SH-SY5Y (cell line): ENCODE measurements around the gene ITPR2.

ENCODE experiments used
- GATA2 ChIP-seq: IDR thresholded peaks from 2 replicates; pipeline ENCODE4 v1.6.1; 2011; ENCODE audit warnings: mild to moderate bottlenecking, low read depth, low read length
- GATA3 ChIP-seq: IDR thresholded peaks from 2 replicates; pipeline ENCODE4 v1.6.1; 2011; ENCODE audit warnings: low read depth, mild to moderate bottlenecking, low read length, moderate library complexity

DNA sequence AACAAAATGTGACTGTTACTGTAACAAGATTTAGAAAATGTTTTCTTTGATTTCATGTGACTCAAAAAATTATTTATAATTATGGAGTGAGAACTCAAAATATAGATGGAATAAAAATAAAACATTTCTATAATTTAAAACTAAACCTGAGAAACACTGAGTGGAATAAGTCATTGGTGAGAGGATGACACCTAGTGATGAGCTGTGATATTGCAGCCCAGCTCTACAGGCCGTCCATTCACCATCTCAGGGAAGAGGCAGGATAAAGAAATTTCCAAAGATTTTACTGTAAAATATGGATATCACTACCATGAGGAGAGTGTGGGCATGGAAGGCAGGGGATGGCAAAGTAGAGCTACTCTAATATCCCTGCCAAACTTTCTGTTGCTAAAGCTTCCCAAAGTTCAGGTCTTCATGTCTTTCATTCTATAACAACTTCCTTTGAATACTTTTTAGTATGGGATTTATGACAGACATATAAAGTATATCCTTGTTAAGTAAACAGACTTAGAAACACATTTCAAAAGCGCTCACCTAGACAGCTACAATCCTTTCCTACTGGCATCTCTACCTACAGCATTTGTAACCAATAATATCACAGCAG lies 308.0 kb downstream of the ITPR2 start:
- TF ChIP-seq GATA3, result no peak
- no peak for TF ChIP-seq GATA2
